Effector memory CD8-positive, alpha-beta T cell (primary cell): Measurements from ENCODE around the gene PTPRM.

Experiments
- ATAC-seq: fragments of 150-1000 bp; cut with Tn5 transposase; replicated peaks from 2 replicates; pipeline ENCODE4 v1.10.0; 2021; ENCODE audit warnings: mild to moderate bottlenecking, moderate library complexity
- DNase-seq, 3 experiments: peaks; one replicate each; pipeline ENCODE4 v3.0.0; 2021
- H3K27ac Mint-ChIP-seq, 2 donors: one replicate each; pipeline ENCODE4 v1.8.0; 2022; ENCODE audit warnings: mild to moderate bottlenecking in 2 of 2, mixed read lengths in 2 of 2, moderate library complexity in 2 of 2
- H3K27me3 Mint-ChIP-seq, 2 donors: one replicate each; pipeline ENCODE4 v1.8.0; 2022; ENCODE audit warnings: mixed read lengths in 2 of 2
- H3K36me3 Mint-ChIP-seq: one replicate; pipeline ENCODE4 v1.8.0; 2022; ENCODE audit warnings: mild to moderate bottlenecking, moderate library complexity, mixed read lengths; ENCODE audit not compliant: insufficient read depth
- H3K4me1 Mint-ChIP-seq, 2 donors: one replicate each; pipeline ENCODE4 v1.8.0; 2022; ENCODE audit warnings: low read depth in 2 of 2, mixed read lengths in 2 of 2
- H3K4me3 Mint-ChIP-seq, 2 donors: one replicate each; pipeline ENCODE4 v1.8.0; 2022; ENCODE audit warnings: mild to moderate bottlenecking in 2 of 2, mixed read lengths in 2 of 2, moderate library complexity in 2 of 2
- H3K9me3 Mint-ChIP-seq, 2 donors: one replicate each; pipeline ENCODE4 v1.8.0; 2022; ENCODE audit warnings: mixed read lengths in 2 of 2

PTPRM gene

GRCh38 chr18:7748251-7749007 lies 181.3 kb downstream of the PTPRM start:
- no peaks in the 10 kb centered on the region for H3K36me3 Mint-ChIP-seq
- H3K27me3 Mint-ChIP-seq, result no peaks in the 10 kb centered on the region
- DNase-seq, result no peak
- H3K9me3 Mint-ChIP-seq, result peaks cover 0 to 23% of the 10 kb centered on the region in 2 donors
- peaks cover 0 to 7% of the 10 kb centered on the region in 2 donors for H3K4me1 Mint-ChIP-seq
- H3K4me3 Mint-ChIP-seq, result no peak overlapping the region
- ATAC-seq, result no peak
- no peak overlapping the region for H3K27ac Mint-ChIP-seq

GRCh38 chr18:7749008-7749405 lies 181.9 kb downstream of the PTPRM start:
- no peaks in the 10 kb centered on the region for H3K27me3 Mint-ChIP-seq
- peaks cover 0 to 23% of the 10 kb centered on the region in 2 donors for H3K9me3 Mint-ChIP-seq
- H3K36me3 Mint-ChIP-seq, result no peaks in the 10 kb centered on the region
- no peak overlapping the region for H3K4me3 Mint-ChIP-seq
- ATAC-seq (no peak), DNase-seq (no peak)
- peaks cover 0 to 7% of the 10 kb centered on the region in 2 donors for H3K4me1 Mint-ChIP-seq
- H3K27ac Mint-ChIP-seq, result no peak overlapping the region

GRCh38 chr18:7749510-7749981 lies 182.4 kb downstream of the PTPRM start:
- Mint-ChIP-seq H3K9me3 (peaks cover 0 to 23% of the 10 kb centered on the region in 2 donors), H3K27me3 (no peaks in the 10 kb centered on the region), H3K4me1 (peaks cover 0 to 7% of the 10 kb centered on the region in 2 donors), H3K27ac (no peak overlapping the region), H3K36me3 (no peaks in the 10 kb centered on the region), H3K4me3 (no peak overlapping the region)
- no peak for ATAC-seq
- no peak for DNase-seq

GRCh38 chr18:7750095-7750663 lies 183.1 kb downstream of the PTPRM start:
- ATAC-seq, result no peak
- Mint-ChIP-seq H3K4me3 (no peak overlapping the region), H3K9me3 (peaks cover 0 to 22% of the 10 kb centered on the region in 2 donors), H3K27ac (no peak overlapping the region), H3K36me3 (no peaks in the 10 kb centered on the region), H3K4me1 (peaks cover 0 to 7% of the 10 kb centered on the region in 2 donors), H3K27me3 (no peaks in the 10 kb centered on the region)
- no peak for DNase-seq

- no peak overlapping the region for H3K4me3 Mint-ChIP-seq
- peaks cover 0 to 7% of the 10 kb centered on the region in 2 donors for H3K4me1 Mint-ChIP-seq
- ATAC-seq, result no peak
- no peaks in the 10 kb centered on the region for H3K27me3 Mint-ChIP-seq
- no peaks in the 10 kb centered on the region for H3K36me3 Mint-ChIP-seq
- peaks cover 0 to 14% of the 10 kb centered on the region in 2 donors for H3K9me3 Mint-ChIP-seq
- DNase-seq, result no peak
- H3K27ac Mint-ChIP-seq, result no peak overlapping the region
Measured at GRCh38 chr18:7750966-7751365, 183.8 kb downstream of the PTPRM start.

GRCh38 chr18:7754258-7754657 lies 187.1 kb downstream of the PTPRM start:
- no peak for ATAC-seq
- H3K27ac Mint-ChIP-seq, result no peak overlapping the region
- H3K4me1 Mint-ChIP-seq, result no peaks in the 10 kb centered on the region
- no peaks in the 10 kb centered on the region for H3K36me3 Mint-ChIP-seq
- H3K4me3 Mint-ChIP-seq, result no peak overlapping the region
- peaks cover 0 to 8% of the 10 kb centered on the region in 2 donors for H3K9me3 Mint-ChIP-seq
- no peak for DNase-seq
- H3K27me3 Mint-ChIP-seq, result no peaks in the 10 kb centered on the region

GRCh38 chr18:7754725-7755181 lies 187.6 kb downstream of the PTPRM start:
- Mint-ChIP-seq H3K4me3 (no peak overlapping the region), H3K27me3 (no peaks in the 10 kb centered on the region), H3K9me3 (peaks cover 0 to 8% of the 10 kb centered on the region in 2 donors), H3K27ac (no peak overlapping the region), H3K36me3 (no peaks in the 10 kb centered on the region), H3K4me1 (no peaks in the 10 kb centered on the region)
- ATAC-seq (no peak), DNase-seq (no peak)

- Mint-ChIP-seq H3K27me3 (no peaks in the 10 kb centered on the region), H3K27ac (no peak overlapping the region), H3K36me3 (no peaks in the 10 kb centered on the region), H3K4me1 (no peaks in the 10 kb centered on the region), H3K9me3 (peaks cover 0 to 8% of the 10 kb centered on the region in 2 donors), H3K4me3 (no peak overlapping the region)
- DNase-seq (no peak), ATAC-seq (no peak)
Measured at GRCh38 chr18:7755753-7756475, 188.8 kb downstream of the PTPRM start.

GRCh38 chr18:7757175-7757574 lies 190.1 kb downstream of the PTPRM start:
- Mint-ChIP-seq H3K27ac (no peak overlapping the region), H3K4me3 (no peak overlapping the region), H3K4me1 (no peaks in the 10 kb centered on the region), H3K36me3 (no peaks in the 10 kb centered on the region), H3K27me3 (no peaks in the 10 kb centered on the region), H3K9me3 (peaks cover 0 to 8% of the 10 kb centered on the region in 2 donors)
- ATAC-seq (no peak), DNase-seq (no peak)

- Mint-ChIP-seq H3K4me1 (no peaks in the 10 kb centered on the region), H3K9me3 (peaks cover 0 to 8% of the 10 kb centered on the region in 2 donors), H3K27ac (no peak overlapping the region), H3K36me3 (no peaks in the 10 kb centered on the region), H3K4me3 (no peak overlapping the region), H3K27me3 (no peaks in the 10 kb centered on the region)
- DNase-seq (no peak), ATAC-seq (no peak)
Measured at GRCh38 chr18:7758764-7759163, 191.6 kb downstream of the PTPRM start.

- H3K36me3 Mint-ChIP-seq, result no peaks in the 10 kb centered on the region
- no peak overlapping the region for H3K27ac Mint-ChIP-seq
- H3K4me1 Mint-ChIP-seq, result no peaks in the 10 kb centered on the region
- H3K4me3 Mint-ChIP-seq, result no peak overlapping the region
- peaks cover 0 to 8% of the 10 kb centered on the region in 2 donors for H3K9me3 Mint-ChIP-seq
- DNase-seq (no peak), ATAC-seq (no peak)
- H3K27me3 Mint-ChIP-seq, result no peaks in the 10 kb centered on the region
Measured at GRCh38 chr18:7760967-7761948, 194.1 kb downstream of the PTPRM start.

- Mint-ChIP-seq H3K4me3 (no peak overlapping the region), H3K36me3 (no peaks in the 10 kb centered on the region), H3K4me1 (no peaks in the 10 kb centered on the region), H3K27ac (no peak overlapping the region), H3K27me3 (no peaks in the 10 kb centered on the region), H3K9me3 (no peaks in the 10 kb centered on the region)
- DNase-seq, result no peak
- no peak for ATAC-seq
Measured at GRCh38 chr18:7764405-7764804, 197.3 kb downstream of the PTPRM start.

- Mint-ChIP-seq H3K36me3 (no peaks in the 10 kb centered on the region), H3K4me1 (no peaks in the 10 kb centered on the region), H3K4me3 (no peak overlapping the region), H3K27ac (no peak overlapping the region), H3K27me3 (no peaks in the 10 kb centered on the region), H3K9me3 (no peaks in the 10 kb centered on the region)
- no peak for ATAC-seq
- DNase-seq, result no peak
Measured at GRCh38 chr18:7766346-7766745, 199.2 kb downstream of the PTPRM start.
